ENCODE results near the gene TMCO6. TPM values are rescaled to one million over a fixed set of nuclear protein-coding genes. Genes with fewer than 3 reads are reported as not detected.
"Not testable (repeated sequence)": the region's sequence is repeated elsewhere in the genome, so short reads cannot be mapped to it uniquely, and the experiment has no call there.

The TMCO6 gene
- total RNA-seq: 10 to 100 TPM; 16.1 to 48.7 (median 29.3) TPM

DNA sequence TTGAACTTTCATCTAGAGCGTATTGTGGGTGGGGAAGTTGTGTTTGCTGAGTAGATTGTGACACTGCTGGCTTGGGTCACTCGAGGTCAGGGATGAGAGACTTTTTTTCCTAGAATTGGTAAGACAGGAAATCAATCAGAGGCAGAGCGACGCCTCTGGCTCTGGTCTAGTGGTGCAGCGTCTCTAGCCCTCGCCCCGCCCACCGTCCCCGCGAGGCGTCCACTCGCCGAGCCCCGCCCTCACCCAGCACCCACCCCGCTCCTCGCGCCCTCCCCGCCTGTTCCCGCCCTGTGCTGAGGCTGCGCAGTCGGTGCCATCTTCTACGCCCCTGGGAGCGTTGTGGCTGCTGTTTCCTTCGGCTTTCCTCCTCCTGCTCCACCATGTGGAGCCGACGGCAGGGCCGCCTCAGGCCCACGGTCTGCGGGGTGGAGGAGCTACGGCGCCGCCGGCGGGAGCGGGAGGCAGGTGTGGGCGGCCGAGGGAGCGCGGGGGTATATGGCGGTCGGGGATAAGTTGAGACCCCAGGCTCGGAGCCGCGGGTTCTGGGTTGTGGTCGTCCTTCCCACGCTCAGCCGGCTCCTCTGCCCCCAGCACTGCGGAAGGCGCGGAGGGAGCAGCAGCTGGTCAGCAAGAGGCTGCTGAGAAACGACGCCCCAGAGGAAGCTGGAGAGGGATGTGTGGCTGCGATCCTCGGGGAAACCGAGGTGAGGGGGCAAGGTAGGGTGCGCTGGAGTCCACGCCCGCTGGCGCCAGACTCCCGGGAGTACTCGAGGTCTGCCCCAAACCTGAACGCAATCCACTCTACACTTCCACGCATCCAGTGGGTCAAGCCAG, at the start of gene TMCO6:
Gene TMCO6 (plus strand): TSS at position 304 of the 834 bp plus-strand sequence. CDS start 77 bp downstream, at position 381.
- Histone ChIP-seq H3K4me1 (peaks cover 11 to 13% of the 10 kb centered on the region in 2 donors), H3K27ac (peak within 1 kb of the TSS; percentile 89 to 94 (median 89)), H3K9me3 (no peaks in the 10 kb centered on the region), H3K4me3 (replicated peaks in 1 of 3) (peak within 1 kb of the TSS; percentile 63 to 80 (median 66)), H3K36me3 (peaks cover 1 to 3% of the 10 kb centered on the region in 2 donors), H3K27me3 (no peaks in the 10 kb centered on the region)
- DNase-seq: peak; percentile 98 to 99
- WGBS, 2 donors: 0% methylated on average over 24 to 29 of the region's 63 CpGs
- intact Hi-C loops (cut with DNase I): loop anchor here (5.0 to 10.0 kb wide), 2 partner anchors 77 to 265 kb away; partner anchors contain the start of genes APBB3 and SLC35A4
- TF ChIP-seq, protein P1, sequence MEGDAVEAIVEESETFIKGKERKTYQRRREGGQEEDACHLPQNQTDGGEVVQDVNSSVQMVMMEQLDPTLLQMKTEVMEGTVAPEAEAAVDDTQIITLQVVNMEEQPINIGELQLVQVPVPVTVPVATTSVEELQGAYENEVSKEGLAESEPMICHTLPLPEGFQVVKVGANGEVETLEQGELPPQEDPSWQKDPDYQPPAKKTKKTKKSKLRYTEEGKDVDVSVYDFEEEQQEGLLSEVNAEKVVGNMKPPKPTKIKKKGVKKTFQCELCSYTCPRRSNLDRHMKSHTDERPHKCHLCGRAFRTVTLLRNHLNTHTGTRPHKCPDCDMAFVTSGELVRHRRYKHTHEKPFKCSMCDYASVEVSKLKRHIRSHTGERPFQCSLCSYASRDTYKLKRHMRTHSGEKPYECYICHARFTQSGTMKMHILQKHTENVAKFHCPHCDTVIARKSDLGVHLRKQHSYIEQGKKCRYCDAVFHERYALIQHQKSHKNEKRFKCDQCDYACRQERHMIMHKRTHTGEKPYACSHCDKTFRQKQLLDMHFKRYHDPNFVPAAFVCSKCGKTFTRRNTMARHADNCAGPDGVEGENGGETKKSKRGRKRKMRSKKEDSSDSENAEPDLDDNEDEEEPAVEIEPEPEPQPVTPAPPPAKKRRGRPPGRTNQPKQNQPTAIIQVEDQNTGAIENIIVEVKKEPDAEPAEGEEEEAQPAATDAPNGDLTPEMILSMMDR (IDR thresholded peaks at IDR 0.05): peak in 5 of 6 experiments; percentile 27 to 83 (median 65)
- peak; percentile 42 to 70 for TF ChIP-seq POLR2A (IDR thresholded peaks at IDR 0.05)

DNA sequence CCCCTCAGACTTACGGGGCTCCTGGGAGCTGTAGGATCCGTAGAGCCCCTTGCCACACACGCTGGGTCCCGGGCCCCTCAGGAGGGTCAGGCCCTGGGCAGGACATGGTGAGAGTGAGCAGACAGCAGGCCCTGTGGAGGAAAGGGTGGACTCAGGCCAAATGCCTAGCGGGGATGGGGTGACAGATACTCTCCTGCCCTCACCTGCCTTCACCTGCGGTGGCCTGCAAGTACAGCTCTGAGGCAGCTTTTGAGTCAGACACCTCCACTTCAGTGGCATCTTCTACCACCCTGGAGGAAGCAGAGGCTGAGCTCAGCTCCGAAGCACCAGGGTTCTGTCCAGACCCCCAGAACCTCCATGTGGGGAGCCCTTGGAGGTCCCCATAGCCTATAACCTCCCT, 48.4 kb upstream of the TMCO6 start:
- Histone ChIP-seq H3K27ac (no peak overlapping the region), H3K4me1 (peaks cover 8 to 15% of the 10 kb centered on the region in 2 donors), H3K9me3 (no peaks in the 10 kb centered on the region), H3K4me3 (replicated peaks in 1 of 3) (no peak overlapping the region), H3K36me3 (no peaks in the 10 kb centered on the region), H3K27me3 (no peaks in the 10 kb centered on the region)
- 86 to 95% methylated on average over 5 to 7 of the region's 7 CpGs for WGBS, 2 donors
- no peak for TF ChIP-seq POLR2A (IDR thresholded peaks at IDR 0.05)
- TF ChIP-seq, protein P1 (IDR thresholded peaks at IDR 0.05): no peak
- DNase-seq: no peak
- intact Hi-C loops (cut with DNase I): no loop called here

DNA sequence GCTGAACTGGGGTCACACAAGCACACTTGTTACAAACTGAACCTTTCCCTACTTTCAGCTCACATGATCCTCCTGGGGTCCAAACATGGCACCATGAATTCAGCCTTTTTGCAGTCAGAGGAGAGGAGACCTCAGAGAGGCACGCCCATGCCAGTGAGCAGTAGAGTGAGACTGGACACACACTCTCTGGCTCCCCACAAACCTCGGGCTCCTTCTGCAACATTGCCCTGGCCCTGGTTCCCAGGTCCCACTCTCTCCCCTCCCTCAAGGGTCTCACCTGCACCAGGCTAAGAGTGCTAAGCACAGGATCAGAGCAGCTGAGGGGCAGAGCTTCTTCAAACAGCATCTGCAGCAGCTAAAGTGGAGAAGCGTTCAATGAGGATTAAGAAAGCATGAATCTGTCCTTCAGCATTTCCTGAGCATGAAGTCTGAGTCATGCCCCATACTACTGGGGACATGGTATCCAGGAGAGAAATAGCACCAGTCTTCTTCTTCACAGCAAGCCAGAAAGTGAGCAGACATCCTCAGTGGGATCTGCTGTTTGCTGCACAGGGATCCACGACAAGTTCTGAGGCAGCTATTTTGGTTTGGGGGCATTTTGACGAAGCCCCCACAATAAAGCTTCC, 47.4 kb upstream of the TMCO6 start:
- Histone ChIP-seq H3K27me3 (no peaks in the 10 kb centered on the region), H3K36me3 (no peaks in the 10 kb centered on the region), H3K4me3 (replicated peaks in 1 of 3) (no peak overlapping the region), H3K9me3 (no peaks in the 10 kb centered on the region), H3K4me1 (peaks cover 18 to 23% of the 10 kb centered on the region in 2 donors), H3K27ac (no peak overlapping the region)
- no peak for DNase-seq
- WGBS, 2 donors: 72 to 74% methylated on average over 4 to 5 of the region's 5 CpGs
- intact Hi-C loops (cut with DNase I): no loop called here
- no peak for TF ChIP-seq POLR2A (IDR thresholded peaks at IDR 0.05)
- TF ChIP-seq, protein P1 (IDR thresholded peaks at IDR 0.05): no peak

DNA sequence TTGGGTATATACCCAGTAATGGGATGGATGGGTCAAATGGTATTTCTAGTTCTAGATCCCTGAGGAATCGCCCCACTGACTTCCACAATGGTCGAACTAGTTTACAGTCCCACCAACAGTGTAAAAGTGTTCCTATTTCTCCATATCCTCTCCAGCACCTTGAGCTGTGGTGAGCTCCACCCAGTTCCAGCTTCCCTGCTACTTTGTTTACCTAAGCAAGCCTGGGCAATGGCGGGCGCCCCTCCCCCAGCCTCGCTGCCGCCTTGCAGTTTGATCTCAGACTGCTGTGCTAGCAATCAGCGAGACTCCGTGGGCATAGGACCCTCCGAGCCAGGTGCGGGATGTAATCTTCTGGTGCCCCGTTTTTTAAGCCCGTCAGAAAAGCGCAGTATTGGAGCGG, 46.2 kb upstream of the TMCO6 start:
- 40 to 47% methylated on average over 7 to 12 of the region's 14 CpGs for WGBS, 2 donors
- H3K9me3 ChIP-seq; H3K4me3 ChIP-seq (replicated peaks in 1 of 3); H3K36me3 ChIP-seq; intact Hi-C loops (cut with DNase I); H3K27me3 ChIP-seq; H3K27ac ChIP-seq: not testable (repeated sequence)
- peak in 1 of 2 donors; percentile 27 for DNase-seq
- peaks cover 21 to 28% of the 10 kb centered on the region in 2 donors for H3K4me1 ChIP-seq

DNA sequence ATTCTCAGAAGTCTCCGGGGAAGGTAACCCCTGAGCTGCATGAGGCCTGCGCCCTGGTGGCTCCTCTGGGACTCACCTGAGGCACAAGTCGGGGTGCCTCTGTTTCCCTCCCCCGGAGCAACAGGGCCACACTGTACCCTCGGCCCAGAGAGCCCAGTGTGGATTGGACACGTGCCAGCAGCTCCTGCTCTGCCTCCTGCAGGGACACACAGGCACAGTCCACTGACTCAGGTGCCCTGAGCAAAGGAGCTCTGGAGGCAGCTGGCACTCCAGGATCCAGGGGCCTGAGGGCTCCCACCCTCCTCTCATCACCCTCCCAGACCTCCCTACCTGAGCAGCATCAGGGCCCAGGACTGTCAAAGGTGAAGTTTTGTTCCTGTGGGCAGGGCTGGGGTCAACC, 45.1 kb upstream of the TMCO6 start:
- DNase-seq: peak; percentile 17 to 37
- no peak for TF ChIP-seq POLR2A (IDR thresholded peaks at IDR 0.05)
- TF ChIP-seq, protein P1 (IDR thresholded peaks at IDR 0.05): no peak
- peaks cover 21 to 28% of the 10 kb centered on the region in 2 donors for H3K4me1 ChIP-seq
- H3K9me3 ChIP-seq: no peaks in the 10 kb centered on the region
- no peaks in the 10 kb centered on the region for H3K36me3 ChIP-seq
- WGBS, 2 donors: no CpG with 5 or more reads among the region's 6 CpGs
- H3K4me3 ChIP-seq (replicated peaks in 1 of 3): no peak overlapping the region
- H3K27ac ChIP-seq: peak overlapping the region in 1 of 3 donors; percentile 90
- H3K27me3 ChIP-seq: no peaks in the 10 kb centered on the region
- intact Hi-C loops (cut with DNase I): no loop called here
